HG03457 (cell line): Measurements from ENCODE around the gene EEFSEC.

Experiments
- ATAC-seq: cut with Tn5 transposase; IDR thresholded peaks from one replicate; pipeline ENCODE4 v1.9.1; 2021; ENCODE audit warnings: moderate number of reproducible peaks; ENCODE audit not compliant: unreplicated experiment

Gene EEFSEC

DNA sequence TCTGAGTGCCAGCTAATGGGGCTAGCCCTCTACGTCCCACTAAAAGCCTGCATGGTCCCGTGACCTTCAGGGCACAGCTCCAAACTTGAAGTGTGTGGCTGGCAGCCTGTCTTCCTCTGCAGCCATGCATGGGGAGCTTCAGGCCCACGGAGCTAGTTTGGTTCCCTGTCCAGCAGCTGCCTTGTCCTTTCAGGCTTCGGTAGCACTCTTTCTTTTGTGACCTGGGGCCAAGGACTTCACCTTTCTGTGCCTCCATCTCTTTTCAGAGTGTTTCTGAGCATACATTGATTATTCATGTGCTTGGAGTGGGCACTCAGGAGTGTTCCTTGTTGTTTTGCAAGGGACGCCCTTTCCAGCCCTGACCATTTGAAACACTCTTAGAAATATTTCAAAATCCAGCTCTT is 158.2 kb downstream of the EEFSEC start:
- no peak for ATAC-seq

DNA sequence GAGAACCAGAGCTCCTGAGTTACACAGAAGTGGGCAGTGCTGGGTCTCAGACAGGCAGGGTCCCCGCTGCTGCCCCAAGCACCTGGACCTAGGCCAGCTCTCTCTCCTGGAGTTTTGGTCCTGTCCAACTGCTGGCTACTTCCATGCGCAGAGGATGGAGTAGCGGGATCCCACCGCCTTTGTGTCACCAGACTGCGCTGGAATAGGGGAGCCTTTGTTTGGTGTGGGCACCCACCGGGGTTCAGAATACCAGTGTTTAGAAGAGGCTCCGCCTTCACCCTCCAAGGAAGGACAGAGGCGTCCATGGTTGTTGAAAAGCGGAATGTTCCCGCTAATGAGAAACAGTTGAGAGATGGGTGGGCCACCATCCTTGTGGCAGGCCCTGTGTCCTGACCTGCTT is 159.0 kb downstream of the EEFSEC start:
- no peak for ATAC-seq

DNA sequence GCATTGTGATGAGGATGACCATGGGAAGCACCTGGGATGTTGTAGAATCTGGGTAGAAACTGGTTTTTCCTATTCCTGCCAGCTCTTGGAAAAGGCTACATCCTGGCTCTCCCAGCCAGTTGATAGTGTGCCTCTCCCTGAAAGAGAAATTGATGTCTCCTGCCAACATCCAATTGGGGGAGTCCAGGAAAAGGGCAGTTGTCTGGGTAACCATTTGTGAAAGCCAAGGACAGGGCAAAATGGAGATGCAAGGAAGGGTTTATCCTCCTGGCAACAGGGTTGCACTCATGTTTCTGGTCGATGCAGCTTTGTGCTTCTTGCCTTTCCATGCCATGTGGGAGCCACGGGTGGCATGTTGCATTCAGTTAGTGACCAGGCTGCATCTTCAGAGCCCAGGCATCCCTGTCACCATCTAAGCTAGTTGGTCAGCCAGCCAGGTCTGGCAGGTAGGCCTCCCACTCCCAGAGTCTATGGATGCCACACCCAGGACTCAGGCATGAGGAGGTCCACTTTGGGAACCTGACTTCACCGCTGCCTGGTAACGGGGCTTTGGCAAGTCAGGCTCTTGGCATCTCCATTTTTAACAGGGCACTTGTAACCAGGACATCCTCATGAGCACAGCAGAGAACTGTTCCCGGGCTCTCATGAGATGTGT is 159.9 kb downstream of the EEFSEC start:
- ATAC-seq: no peak

DNA sequence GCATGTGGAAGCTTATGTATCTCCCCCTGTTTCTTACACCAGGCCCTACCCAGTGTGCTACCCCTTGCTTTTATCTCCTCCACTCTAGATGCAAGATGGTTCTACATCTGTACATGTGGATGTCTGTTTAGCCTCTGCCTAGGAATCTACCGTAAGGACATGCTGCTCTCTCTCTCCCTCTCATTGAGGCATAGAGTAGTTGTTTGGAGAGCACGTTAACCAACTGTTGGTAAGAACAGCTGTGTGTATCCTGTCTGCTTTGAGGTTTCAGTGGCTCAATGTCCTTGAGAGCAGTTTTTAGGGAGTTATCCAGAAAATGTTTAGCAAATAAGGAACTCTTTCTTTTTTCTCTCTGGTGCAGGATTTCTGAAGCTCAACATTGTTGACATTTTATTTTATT is 160.7 kb downstream of the EEFSEC start:
- no peak for ATAC-seq

DNA sequence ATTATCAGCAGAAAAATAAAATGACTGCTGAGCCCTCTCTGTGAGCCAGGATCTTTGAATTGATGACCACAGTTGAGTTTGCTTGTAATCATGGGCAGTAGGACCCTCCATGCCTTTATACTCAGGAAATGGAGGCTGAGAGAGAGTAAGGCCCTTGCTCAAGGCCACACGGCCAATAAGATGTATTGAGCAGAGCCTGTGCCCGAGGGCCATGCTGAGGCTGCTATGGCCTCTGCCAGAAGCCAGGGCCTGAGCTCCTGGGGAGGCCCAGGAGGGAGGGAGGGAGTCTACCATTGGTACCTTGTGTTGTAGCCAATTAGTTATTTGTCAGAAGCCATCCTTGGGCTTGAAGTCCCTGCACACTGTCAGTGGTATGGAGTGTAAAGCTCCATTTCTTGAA is 162.0 kb downstream of the EEFSEC start:
- ATAC-seq: no peak

DNA sequence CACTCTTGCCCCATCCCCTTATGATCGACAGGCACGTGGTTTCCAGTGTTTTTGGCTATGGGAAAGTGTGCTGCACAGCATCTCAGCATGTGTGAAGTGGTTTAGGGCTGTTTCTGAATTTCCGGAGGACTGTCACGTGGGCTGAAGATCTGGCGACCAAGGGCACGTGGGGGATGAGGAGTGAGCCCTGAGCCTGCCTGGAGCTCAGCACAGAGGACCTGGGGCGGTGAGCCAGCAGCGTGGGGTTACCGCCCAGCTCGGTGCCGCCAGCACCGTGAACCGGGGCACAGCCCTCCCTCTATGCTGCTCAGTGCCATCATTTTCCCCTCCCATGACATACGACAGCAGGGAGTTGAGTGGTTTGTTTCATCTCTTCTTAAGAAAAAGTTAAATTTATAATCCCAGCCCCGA is 163.2 kb downstream of the EEFSEC start:
- no peak for ATAC-seq

DNA sequence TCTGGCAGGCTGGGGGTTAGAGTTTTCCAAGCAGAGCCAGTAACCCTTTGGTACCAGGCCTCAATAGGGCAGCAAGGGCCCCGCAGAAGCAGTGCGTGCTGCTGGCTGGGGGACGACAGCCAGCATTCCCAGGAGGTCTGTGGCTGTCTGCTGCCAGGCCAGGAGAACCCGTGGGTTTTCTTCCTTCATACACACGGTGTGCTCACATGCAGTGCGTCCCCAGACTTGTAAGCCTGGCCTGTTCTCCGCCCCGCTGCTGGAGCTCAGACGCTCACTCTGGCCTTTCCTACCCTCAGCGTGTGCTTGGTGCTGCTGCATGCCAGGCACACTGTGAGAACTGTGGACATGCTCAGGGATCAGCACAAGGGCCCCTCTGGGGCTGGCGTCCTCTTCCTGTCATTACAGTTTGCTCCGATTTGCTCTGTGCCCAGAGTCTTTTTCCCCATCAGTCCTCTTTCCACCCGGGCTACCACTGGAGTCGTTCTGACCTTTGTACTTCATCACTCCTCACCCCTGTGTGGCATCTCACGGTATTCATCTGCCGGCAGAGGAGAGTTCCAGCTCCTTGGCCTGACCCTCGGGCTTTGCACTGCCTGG is 163.9 kb downstream of the EEFSEC start:
- ATAC-seq: no peak

DNA sequence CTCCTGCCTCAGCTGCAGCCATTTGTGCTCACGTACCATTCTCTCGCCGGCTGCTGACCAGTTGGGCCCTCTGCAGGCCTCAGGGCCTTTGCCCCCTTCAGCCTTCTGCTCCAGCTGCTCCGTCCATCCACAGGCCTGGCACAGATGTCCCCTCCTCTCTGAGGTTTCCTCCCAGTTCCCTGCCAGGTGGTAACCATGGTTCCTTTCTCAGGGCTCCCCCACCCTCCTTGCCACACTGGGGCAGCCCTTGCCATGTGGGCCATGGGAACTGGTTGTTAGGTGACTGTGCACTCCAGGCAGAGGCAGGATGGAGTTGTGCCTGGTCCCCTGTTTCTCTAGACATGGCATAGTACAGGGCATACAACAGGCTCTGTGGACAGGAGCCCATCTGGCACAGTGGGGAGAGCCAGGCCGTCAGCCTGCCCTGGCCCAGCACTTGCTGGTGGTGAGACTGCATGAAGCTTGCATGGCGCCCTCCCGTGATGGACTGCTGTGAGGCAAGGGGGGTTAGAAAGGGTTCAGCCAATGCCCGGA is 164.5 kb downstream of the EEFSEC start:
- no peak for ATAC-seq

DNA sequence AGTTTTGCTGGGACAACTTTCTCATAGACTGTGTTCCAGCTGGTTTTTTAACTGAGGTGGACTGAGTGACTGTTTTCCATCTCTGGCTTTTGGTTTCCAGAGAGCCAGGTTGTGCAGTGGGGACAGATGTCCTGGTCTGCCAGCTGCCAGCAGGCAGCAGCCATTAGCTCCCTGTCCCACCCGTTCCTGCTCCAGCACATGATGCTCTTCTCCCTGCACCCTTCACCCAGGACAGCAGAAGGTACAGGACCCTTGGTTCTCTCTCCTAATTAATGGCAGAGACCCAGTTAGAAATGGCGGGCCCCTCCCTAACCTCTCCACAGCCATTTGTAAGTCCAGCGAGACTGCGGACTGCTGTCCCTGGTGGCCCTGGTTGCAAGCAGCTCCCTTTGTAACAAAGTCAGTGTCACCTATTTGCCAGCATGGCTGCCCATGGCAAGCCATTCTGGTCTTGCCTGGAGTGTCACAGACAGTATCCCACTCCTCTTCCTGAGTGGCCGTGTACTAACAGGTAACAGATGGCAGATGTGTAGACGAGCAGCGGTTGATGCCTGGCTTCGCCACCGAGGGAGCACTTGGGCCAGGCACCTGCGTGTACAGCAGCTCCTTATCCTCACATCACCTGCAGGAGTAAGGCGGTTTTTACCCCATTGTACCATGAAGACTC is 165.1 kb downstream of the EEFSEC start:
- no peak for ATAC-seq

DNA sequence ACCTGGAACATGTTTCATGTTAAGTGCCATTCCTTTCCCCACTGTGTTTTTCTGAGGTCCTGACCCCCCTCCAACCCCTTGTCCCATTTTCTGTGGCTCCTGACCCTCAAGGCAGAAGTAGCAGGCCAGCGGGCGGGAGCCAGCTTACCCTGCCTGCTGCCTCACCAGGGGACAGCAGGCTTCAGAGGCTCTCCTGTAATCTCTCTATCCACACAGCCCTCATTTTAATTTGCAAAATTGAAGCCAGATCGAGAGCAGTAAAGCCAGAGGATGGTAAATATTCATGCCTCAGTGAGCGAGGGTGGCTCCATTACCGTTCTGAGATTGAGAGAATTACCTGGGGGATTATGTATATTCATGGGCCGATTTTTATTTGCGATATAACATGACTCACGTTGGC is 165.8 kb downstream of the EEFSEC start:
- no peak for ATAC-seq

DNA sequence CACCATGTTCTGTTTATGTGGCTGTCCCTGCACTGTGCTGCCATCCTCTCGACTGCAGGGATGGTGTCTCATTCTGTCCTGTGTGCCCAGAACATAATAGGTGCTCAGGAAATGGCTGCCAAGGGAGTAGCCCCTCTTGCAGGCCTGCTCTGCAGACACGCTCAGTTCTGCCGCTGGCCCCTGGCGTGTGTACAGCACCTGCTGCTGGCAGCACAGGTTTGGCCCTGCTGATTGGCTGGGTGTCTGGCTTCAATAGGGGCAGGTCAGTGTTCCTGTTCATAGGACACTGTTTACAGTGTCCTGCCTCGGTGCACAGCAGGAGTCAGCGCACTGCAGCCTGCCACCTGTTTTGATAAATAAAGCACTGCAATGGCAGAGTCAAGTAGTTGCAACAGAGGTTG is 166.5 kb downstream of the EEFSEC start:
- no peak for ATAC-seq

DNA sequence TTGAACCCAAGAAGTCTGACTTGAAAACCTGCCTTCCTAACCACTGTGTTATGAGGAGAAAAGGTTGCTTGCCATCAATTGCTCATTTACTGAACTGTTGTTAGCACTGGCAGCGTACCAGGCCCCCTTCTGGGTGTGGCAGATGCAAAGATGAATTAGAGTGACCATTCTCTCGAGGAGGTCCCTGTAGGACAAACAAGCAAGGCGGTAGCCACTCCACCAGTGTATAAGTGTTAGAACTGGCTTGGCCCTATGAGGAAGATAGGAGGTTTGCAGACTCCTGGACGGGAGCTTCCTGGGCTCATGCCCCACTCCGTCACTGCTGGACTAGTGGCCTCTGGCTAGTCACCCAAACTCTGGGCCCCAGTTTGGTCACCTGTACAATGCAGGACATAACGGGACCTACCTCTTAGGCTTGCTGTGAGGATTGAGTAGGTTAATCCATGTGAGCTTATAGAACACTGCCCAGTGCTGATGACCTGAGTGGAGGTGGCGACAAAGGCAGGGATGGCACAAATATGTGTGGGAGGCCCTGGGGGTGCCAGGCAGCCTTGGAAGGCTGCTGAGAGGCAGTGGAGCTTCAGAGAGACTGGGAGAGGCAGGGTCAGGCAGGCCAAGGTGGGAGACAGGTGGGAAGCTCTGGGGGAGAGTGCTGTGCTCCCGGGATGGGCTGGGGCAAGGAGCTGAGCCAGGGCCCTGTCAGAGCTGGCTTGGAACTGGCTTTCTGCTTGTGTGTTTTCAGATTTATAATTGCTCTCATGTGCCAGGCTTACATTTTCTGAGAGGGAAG is 167.5 kb downstream of the EEFSEC start:
- ATAC-seq: no peak

DNA sequence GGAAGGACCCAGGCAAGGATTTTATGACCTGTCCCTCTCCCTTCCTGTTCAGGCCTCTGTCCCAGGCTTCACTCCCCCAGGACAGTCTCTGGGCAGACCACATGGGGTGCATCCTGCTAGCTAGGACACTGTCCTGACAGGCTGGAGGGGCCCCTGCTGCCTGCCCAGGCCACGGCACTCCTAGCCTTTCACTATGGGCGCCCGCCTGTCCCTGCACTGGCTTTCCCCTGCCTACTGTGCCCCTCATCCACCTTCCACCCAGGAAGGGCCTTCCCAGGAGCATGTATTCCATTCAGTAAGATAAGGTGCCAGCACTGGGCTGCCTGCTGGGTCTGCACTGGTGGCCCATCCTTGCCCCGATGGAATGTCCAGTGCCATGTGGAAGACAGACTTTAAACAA is 168.1 kb downstream of the EEFSEC start:
- no peak for ATAC-seq

DNA sequence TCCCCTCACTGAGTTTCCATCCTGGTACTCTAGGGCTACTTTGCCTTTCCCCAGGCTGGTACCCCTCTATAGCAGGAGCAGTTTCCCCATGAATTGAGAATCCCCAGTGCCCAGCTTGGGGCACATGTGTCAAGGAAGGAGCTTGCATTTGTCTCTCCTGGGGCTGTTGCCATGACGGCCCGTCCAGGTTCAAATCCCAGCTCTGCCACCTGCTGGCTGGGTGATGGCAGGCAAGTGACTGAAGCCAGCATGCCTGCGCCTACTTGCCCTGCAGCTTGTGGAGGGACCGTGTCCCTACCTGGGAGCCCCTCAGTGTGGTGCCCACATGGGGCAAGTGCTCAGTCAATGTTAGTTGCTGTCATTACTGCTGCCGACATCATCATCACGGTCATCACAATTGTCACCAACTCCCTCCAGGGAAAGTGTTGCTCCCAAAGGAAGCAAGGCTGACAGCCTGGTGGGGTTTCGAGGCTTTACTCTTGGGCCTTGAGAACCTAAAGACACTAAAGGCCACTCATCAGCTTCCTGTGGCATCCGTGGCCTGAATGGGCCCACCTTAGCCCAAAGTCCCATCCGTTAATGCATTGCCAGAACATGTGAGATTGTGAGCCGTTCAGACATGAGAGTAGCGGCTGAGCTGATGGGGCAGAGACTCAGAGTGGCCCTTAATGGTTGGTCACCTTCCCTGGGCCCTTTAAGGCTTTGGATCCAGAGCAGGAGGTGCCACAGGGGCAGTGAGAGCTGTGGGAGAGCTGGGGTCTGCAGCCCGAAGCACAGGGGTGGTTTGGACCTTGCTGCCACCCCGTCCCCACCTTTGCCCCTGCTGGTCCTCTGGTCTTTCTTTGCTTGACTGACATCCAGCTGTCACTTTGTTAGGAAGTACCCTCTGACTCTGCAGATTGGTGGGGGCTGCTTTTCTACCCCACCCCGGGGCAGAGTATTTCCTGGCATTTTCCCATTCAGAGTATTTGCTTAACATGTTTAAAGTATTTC is 169.0 kb downstream of the EEFSEC start:
- ATAC-seq: no peak

DNA sequence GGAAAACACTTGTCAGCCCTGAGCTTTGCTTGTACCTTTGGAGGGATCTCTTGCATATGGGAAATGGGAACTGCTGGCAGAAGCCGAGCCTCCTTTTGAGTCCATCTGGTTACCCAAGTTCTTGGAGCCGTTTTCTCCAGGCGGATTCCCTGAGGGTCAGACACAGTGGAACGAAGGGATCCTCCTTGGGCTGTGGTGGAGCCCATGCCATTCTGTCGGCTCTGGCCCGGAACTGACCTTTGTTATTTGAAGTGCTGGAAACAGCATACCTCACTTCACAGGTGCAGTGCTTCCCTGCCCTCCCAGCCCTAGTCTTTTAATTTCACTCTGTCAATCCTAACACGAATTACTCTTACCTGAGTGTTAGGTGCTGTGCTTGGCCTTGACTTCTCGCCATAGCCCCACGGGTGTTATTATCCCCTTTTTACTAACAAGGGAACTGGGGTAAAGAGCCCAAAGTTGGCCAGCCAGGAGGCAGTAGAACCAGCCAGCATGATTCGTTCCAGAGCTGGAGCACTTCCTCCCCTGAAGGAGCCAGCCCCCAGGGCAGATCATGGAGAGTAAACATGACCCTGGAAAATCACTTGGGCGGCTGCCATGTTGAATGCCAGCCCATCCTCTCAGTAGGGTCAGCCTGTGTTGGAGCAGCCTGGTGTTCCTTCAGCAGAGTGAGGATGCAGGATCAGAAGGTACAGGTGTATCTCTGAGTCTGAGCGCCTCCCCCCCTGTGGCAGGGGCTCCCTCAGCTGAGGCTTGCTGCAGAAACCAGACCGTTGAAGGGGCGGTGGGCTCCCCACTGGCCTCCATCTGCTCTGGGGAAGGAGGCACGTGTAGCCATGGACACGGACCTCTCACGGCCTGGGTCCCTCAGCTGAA is 170.2 kb downstream of the EEFSEC start:
- ATAC-seq: no peak

DNA sequence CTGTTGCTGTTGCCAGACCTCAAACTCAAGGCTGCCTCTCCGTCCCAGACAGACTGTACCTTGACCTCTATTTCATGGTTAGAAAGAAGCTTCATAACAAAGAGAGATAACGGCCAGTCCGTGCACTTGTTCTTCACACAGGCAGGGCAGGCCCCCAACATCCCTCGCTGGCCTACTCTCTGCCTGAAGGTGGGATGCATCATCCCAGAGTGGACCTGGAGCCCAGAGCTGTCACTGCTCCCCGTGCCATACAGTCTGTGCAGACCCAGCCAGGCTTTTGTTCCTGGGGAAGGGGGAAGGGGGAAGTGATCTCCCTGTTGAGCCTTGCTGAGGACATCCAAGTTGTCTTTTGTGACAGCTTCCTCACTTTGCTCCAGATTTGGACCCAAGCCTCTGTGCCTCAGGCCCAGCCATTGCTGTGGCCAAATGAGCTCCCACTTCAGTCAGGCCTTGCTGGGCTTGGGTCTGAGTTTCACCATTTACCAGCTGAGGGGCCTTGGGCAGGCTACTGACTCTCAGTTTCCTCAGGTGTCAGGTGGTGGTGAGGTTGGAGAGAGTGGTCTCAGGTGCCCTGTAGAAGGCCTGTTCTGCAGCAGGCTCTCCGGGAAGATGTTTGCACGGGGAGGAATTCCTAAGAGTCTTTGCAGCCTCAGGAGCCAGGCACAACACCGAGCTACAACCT is 171.8 kb downstream of the EEFSEC start:
- no peak for ATAC-seq

DNA sequence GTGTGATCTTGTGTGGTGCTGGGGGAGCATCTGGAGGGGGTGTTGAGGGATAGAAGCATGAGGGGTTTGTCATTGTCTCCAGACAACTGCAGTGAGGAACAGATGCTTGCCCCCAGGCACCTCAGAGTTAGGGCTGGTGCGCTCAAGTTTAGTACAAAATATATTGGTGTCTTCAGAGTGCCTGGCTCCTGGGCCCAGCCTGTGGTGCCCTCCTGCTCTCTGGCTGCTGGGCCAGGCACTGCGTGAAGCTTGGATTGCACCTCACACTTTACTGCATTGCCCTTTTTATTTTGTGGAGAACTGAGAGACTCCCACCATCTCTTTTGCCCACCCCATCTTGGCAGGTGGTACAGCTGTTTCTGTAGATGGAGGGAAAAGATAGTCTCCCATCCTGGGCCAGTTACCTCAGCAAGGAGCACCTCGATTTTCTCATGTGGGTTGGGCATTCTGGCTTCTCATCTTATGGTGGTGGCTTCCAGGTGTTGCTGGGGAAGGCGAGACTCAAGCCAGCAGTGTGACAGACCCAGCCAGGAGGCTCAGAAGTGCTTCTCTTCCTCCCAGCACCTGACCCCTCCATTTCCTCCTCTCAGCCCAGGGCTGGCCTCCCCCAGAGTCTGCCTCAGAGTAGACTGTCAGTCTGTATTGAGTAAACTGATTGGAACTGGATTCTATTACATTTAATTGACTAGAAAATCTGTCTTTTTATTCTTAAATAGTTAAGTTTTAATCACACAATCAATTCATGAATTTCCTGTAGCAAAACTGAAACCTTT is 173.0 kb downstream of the EEFSEC start:
- no peak for ATAC-seq

DNA sequence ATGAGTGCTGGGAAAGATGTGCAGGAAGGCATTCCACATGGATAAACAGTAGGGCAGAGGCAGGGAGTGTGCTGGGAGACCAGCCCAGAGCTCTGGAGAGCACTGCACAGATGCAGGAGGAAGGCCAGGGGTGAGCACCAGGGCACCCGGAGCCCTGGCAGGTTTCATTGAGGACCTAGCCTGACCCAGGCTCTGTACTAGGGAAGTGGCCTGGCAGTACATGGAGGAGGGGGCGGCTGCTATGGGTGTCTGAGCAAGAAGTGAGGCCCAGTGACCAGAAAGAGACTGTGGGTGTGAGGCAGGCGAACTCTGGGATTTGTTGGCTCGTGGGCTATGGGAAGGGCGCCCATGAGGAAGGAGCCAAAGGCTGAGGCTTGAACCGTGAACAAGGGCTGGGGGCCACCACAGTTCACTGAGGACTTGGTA is 174.3 kb downstream of the EEFSEC start:
- no peak for ATAC-seq
